Measurements from ENCODE around the gene ADARB1.

ADARB1 gene

DNA sequence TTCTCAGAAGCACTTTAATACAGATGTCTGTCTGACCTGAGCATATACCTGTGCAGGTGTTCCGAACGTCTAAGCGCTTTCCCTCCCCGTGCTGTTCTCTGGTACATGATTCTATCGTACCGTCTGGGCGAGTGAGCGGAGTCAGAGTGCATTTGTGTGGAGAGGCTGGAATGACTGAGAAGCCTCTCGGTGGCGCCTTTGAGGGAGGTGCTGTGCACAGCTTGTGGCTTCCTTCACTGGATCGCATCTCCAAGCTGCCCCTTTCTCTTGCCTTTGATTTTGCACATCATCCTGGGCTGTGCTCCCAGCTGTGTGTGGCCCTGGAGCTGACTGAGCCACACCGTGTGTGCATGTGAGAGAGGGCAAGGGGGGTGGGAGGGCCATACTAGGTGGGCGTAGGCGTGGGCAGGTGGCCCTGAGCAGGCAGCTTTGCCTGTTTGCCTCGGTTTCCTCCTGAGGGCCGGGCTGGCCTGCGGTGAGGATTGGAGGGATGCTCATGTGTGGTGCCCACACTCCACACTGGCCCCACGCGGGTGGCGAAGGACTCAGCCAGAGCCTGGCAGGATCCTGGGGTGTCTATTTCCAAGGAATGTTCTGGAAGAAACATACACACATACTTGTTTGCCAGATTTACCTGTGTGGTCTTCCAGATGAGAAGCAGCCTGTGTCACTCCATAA, 105.3 kb downstream of the ADARB1 start:
- DNase-seq = no peak

DNA sequence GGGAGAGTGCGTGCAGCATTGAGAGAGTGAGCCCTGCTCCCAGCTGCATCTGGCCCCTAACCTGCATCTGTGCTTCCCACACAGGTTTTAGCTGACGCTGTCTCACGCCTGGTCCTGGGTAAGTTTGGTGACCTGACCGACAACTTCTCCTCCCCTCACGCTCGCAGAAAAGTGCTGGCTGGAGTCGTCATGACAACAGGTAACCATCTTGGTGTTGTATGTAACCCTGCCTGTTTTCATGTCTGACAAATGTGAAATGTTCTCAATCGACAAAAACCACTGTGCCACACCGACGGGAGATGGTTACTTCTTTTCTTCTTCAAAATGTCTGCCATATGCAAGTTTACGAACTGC, 105.8 kb downstream of the ADARB1 start:
- no peak for DNase-seq

DNA sequence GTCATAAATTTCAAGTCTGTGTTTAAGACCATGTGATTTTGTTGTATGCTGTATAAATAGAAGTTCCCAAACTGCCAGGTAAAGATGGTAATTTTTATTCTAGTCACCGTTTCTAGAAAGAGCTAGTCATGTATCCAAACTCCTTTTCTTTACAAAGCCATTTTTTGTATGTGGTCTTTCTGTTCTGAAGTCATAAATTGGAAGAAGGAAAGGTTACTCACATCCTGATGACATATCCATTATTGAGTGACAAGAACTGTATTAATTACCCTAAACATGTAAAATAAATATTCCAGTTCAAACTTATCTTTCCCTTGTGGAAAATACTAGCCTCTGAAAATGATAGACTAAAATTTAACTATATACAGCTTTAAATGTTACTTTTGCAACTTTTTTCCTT, 108.6 kb downstream of the ADARB1 start:
- no peak for DNase-seq

DNA sequence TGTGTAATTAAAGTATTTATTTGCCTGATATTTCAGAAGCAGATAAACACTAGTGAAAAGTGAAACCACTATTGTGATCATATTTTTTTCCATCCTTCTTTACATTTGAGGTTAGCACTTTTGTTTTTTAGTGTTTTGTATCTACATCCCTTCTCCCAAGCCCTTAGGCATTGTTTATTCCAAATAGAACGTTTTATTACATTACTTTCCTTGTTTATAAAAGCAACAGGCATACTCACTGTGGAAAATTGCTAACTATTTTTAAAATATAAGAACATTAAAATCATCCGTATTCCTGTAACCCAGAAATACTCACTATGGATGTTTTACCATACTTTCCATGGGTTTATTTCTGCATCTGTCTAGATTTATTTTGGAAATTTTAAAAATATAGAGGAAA, 109.5 kb downstream of the ADARB1 start:
- no peak for DNase-seq

DNA sequence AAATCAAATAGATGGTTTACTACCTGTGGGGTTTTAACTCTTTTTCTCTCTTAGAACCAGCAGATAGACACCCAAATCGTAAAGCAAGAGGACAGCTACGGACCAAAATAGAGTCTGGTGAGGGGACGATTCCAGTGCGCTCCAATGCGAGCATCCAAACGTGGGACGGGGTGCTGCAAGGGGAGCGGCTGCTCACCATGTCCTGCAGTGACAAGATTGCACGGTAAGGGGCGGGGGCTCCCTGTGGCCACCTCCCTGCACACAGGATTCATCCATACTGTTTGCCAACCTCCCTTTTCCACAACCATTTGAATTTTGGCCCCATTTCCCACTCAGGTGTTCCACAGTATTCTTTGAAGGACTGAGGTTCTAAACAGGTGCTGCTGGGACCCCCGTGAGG, 110.5 kb downstream of the ADARB1 start:
- DNase-seq = no peak

DNA sequence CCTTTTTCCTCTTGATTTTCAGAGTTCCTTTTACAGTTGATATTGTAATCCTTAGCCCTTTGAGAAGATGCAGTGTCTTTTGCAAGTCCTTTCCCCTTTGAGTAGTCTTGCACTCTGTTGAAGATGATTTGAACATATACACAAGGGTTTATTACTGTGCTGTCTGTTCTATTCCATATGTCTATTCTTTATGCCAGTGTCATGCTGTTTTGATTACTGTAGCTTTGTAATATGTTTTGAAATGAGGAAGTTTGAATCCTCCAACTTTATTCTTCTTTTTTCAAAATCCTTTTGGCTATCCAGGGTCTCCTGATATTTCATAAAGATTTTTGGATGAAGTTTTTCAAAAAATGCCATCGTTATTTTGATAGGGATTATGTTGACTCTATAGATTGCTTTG, 112.3 kb downstream of the ADARB1 start:
- no peak for DNase-seq

DNA sequence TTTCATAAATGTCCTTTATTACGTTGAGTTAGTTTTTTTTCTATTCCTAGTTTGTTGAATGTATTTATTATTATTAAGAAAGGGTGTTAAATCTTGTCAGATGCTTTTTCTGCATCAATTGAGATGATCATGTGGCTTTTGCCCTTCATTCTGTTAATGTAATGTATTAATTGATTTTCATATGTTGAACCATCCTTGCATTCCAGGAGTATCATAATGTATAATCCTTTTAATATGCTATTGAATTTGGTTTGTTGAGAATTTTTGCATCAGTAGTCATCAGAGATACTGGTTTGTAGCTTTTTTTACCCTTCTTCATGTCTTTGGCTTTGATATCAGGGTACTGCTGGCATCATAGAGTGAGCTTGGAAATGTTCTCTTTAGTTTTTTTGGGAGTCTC, 113.3 kb downstream of the ADARB1 start:
- no peak for DNase-seq

DNA sequence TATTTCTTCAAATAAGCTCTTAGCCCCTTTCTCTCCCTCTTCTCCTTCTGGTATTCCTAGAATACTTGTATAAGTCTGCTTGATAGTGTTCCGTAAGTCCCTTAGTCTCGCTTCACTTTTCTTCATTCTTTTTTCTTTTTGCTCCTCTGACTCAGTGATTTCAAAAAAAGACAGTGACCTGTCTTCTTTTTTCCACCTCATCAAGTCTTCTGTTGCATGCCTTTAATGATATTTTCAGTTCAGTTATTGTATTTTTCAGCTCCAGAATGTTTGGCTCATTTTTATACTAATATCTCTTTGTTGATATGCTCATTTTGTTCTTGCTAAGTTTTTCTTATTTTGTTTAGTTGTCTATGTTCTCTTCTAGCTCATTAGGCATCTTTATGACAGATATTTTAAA, 115.6 kb downstream of the ADARB1 start:
- DNase-seq = no peak

DNA sequence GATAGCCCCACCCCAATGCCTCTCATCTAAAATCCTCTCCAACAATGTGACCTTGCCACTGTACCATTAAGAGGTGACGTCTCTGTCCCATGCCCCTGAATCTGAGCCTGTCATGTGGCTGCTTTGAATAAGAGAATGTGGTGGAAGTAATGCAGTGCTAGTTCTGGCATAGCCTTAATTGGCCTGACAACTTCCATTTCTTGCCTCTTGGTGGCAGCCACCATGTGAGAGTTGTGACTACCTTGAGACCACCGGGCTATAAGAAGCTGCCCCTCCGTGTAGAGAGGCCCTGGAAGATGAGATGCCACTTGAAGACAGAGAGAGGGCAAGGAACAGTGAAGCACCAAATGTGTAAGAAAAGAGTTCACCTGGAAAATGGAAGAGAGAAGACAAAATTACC, 118.0 kb downstream of the ADARB1 start:
- DNase-seq = no peak

DNA sequence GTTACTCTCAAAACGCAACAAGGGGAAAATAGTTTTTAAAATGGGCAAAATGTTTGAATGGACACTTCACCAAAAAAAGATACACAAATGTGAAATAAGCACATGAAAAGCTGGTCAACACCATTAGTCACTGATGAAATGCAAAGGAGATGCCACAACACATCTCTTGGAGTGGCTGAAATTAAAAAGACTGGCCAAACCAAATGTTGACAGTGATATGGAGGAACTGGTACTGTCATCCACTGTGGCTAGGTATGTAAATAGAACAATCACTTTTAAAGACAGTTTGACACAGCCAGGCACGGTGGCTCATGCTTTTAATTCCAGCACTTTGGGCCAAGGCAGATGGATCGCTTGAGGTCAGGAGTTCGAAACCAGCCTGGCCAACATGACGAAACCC, 122.2 kb downstream of the ADARB1 start:
- no peak for DNase-seq

DNA sequence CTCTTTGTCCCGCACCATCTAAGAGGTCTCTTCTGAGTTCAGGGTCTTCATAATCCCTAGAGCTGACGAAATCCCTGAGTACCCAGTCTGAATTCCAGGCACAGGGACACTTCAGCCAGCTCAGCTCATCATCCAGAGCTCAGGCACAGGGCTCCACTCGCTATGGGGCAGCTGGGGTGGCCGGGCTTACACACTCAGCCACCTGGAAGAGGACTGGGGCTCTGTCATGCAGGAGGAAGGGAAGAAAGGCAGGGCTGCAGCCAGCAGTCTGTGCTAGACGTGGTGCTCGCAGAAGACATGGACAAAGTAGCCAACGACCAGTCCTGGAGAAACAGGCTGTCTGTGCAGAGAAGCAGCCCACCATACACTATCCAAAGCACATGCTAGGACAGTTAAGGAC, 124.8 kb downstream of the ADARB1 start:
- no peak for DNase-seq

DNA sequence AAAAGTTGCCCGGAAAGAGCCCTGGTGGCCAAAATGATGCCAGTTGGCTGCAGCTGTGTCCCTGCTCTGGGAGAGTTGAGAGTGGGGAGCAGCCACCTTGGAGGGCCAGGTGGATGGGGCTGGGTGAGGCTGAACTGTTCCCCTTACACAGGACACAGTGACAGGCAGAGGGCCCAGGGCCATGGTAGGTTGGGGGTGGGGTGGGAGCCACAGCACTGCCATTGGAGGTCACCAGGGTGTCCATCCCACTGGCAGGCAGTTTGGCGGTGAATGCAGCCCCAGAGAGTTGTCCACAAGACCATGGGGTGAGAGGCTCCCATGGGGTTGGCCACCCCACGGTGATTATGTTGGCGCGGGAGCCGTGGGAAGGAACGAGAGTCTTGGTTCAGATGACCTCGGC, 125.7 kb downstream of the ADARB1 start:
- DNase-seq = no peak

DNA sequence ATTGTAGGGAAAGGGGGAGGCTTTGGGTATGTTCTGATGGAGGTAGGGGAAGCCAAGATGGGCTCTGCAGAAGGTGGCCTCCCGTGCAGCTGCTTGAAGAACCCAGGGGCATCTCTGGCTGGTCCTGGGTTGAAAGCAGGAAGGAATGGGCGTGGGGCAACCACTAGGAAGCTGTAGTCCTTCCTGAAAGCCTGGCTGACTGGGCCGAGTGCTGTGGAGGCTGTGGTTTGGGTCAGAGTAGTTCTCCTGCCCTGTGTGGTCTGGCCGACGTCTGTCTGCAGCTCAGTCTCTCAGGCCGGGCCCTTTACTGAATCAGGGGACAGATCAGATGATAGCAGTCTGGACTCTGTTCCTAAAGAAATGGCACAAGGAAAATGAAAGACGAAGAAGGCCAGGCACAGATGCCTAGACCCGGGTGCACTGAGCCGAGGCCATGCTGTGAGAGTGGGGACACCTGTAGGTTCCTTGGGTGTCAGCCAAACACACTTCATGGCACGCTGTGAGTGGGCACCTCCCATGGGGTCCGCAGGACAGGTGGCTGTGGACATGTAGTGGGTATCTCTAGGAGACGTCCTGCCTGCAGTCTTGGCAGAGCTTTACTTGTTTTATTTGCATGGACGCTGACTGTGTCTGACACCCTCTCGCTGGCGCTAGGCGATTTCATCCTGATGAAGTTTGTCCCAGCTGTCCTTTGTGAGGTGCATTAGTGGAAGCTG, 126.4 kb downstream of the ADARB1 start:
- no peak for DNase-seq

DNA sequence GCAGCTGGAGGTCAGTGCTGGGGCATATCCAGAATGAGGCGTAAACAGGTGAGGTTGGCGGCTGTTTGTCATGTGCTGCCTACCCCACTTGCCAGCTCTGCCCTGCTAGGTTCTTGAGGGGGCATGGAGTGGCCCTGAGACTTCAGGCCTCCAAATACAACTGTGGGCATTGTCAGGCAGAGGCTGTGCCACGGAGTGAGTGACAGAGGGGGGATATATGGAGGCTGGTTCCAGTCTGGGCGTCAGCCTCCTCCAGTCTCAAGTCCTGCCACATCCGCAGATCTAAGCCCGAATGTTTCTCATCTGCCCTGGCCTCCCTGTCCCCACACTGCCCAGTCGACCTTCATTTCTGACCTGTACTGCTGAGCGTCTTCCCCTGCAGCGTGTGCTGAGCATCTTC, 128.0 kb downstream of the ADARB1 start:
- DNase-seq = no peak

DNA sequence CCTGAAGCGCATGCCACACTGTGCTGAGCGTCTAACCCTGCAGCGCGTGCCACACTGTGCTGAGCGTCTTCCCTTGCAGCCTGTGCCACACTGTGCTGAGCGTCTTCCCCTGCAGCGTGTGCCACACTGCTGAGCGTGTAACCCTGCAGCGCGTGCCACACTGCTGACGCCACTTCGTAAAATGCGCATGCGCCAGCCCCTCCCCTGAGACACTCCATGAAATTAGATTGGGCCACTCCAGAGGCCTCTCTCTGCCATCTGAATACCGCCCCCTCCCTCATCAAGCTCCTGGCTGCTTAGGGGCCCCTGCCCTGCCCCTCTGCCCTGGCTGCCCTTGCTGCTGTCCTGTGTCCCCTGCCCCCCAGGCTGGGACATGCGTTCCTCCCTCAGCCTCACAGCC, 128.5 kb downstream of the ADARB1 start:
- DNase-seq = no peak

DNA sequence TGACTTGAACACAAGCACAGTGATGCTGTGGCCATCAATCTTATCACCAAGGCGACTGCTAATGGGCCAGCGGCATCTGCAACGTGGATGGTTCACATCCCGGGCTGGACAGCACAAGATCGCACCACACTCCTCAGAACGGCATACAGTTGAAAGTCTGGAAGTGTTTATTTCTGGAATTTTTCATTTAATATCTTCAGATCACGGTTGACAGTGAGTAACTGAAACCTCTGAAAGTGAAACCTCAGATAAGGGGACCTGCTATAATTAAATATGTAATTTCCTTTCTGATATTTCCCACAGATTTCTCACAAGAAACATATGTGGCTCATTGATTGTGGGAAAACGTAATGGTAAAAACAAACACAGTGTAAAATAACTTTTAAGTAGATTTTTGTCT, 129.6 kb downstream of the ADARB1 start:
- no peak for DNase-seq

DNA sequence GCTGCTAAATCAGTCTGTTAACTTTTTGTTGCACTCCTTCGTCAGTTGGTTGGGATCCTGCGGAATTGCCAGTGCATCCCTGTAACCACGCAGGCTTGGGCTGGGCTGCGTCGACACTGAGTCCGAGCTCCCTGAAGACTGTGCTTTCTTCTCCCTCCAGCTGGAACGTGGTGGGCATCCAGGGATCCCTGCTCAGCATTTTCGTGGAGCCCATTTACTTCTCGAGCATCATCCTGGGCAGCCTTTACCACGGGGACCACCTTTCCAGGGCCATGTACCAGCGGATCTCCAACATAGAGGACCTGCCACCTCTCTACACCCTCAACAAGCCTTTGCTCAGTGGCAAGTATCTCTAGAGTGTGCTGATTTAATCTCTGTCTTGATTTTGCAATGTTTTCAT, 130.0 kb downstream of the ADARB1 start:
- no peak for DNase-seq

DNA sequence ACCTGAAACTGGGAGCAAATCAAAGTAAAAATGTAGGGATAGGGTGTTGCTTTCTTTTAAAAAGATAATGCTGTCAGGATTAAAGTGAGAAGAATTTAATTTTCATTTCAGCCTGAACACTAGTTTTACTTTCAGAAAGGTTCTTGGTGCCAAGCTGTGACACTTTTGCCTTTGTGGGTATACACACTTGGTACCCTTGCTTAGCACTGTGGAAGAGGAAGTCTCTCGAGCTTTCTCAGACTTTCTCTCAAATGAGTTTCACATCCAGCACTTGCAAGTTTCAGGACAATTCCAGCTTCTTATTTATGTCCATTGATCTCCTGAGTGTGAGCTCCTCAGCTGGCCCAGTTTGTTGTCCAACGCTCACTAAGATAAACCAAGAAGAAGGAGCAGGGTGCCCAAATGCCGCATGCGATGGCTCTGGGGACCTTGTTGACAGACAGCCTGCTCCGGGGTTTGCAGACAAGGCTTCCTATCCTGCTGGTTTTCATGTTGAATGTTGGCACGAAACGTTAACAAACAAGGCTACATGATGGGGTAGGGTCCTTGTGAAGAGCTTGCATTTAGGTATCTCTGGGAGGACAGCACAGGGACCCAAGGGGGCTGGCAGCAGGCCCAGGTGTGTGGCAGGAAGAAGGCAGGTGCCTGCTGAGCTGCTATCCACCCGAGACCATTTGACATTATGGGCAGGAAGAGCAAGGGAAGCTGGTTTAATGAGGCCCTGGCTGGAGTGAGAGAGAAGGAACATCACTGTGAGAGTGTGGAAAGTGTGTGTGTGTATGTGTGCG, 133.7 kb downstream of the ADARB1 start:
- no peak for DNase-seq

DNA sequence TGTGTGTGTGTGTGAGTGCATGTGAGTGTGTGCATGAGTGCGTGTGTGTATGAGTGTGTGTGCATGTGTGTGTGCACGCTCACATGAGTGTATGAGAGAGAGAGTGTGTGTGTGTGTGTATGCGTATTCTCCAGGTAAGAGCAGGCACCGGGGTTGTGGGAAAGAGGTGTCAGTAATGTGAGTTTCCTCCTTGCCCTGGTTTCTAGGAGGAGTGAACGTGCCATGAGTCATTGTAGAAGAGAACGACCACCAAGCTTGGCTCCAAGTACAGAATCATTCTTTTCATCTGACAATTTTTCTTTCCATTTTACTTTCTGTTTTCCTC, 134.2 kb downstream of the ADARB1 start:
- no peak for DNase-seq

DNA sequence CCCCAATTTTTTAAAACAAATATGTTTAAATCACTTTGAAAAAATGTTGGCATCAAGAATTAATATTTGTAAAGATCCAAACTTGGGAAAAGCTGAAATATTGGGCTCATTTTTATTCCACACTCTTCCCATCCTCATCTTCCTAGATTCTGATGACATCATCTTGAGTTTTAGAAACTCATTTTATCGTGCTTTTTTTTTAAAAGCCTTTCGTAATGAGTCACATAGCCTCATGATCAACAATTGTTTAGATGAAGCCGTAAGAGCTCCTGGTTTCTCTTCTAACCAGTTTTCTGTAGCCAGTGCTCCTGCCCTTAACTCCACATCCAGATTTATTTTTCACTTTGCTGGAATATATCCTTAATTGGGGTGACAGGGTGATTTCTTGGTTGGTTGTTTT, 134.7 kb downstream of the ADARB1 start:
- no peak for DNase-seq

DNA sequence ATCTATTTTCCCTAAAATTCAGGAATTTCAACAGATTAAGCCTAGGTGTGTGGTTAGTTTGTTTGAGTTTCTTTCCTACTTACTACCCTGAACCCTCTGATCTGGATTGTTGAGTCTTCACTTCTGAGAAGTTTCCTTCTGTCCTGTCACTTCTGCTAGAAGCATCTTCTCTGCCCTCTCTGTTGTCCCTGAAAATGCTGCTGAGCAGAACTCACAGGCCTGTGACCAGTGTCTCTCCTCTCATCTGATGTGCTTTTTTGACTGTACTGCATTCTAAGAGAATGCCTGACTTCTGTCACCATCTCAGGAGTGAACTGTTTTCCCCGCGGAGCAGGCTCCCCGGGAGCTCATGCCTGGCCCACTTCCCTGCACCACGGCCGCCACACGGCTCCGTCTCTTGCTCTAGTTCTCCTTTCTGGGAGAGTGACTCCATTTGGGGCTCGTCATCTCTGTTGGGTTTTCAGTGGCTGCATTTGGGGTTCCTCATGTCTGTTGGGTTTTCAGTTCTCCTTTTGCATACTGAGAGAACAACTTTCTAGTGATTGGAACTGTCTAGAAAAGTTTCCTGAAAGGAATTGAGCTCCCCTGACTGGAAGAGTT, 135.4 kb downstream of the ADARB1 start:
- DNase-seq = no peak

DNA sequence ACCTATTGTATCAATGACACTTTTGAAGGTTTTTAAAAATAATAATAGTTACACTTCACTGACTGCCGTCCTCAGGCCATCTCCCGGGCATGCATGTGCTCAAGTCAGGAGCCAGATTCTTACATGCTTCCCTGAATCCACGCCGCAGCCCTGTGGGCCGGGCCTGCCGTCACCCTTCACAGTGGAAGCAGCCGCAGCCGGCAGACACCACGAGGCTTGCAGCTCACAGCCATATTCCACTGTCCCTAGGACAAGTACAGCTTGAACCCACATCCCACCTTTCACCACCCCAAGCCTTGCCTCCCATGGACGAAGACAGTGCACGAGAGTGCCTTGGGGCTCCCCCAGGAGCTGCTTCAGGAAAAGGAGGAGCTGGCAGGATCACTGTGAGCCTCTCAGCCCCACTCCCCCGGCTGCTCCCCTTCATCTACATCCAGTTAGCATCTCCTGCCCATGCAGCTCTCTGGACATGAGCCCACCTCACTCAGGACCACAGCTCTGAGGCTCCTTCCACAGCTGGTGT, 136.1 kb downstream of the ADARB1 start:
- DNase-seq = no peak

DNA sequence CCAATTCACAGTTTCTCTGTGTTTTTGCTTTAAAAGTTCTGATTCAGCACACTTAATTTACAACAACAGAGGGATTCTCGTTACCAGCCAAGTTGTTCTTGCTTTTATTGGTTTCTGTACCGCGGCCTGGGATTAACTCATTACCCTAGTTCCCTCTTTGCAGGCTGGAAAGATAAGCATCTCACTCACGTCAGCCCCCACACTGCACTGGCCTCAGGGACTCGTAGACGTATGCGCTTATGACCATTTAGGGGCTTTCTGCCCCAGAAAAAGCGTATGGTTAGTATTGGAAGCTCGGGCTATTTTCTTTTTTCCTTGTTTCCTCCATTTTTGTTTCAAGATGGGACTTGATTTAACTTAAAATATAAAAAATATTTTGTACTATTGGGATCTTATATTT, 137.3 kb downstream of the ADARB1 start:
- no peak for DNase-seq

DNA sequence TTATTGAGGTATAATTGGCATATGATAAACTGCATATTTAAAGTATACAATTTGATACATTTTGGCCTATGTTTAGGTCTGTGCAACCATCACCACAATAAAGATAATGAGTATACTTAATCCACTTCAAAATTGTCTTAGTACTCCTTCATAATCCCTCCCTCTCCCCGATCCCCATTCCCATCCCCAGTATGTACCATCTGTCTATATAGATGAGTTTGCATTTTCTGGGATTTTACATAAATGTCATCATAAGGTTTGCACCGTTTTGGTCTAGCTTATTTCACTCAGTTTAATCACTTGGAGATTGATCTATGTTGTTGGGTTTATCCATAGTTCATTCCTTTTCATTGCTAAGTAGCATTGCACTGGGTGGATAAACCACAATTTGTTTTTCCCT, 139.0 kb downstream of the ADARB1 start:
- no peak for DNase-seq
